AG09319 (cell line): ENCODE measurements around the gene DCTN4.

Experiments
- DNase-seq: peaks from one replicate; pipeline ENCODE4 v3.0.0-alpha.2; 2010; ENCODE audit warnings: low read depth; ENCODE audit errors: extremely low read depth
- TF ChIP-seq, protein P1 (sequence below): IDR thresholded peaks from 2 replicates; pipeline ENCODE4 v1.5.1; 2011; ENCODE audit warnings: low read depth, mild to moderate bottlenecking, inconsistent platforms, low read length, moderate library complexity

Gene DCTN4

DNA sequence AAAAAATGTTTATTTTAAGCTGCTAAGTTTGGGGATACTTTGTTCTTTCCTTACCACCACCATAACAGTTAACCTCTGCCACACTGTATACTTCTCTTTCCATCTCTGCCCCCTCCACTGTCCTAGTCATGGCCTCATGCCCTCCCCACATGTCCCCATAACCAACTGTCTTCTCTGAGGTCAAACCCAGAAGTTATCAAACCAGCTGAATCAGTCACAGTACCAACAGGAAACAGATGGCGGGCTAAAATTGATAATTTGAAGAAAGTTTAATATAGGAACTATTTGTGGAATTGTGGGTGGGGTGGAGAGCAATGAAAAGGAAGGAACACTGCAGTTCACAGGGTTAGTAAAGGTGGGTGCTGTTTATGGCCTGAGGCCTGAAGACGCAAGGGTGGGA is 5.7 kb upstream of the DCTN4 start:
- no peak for DNase-seq
- TF ChIP-seq, protein P1, sequence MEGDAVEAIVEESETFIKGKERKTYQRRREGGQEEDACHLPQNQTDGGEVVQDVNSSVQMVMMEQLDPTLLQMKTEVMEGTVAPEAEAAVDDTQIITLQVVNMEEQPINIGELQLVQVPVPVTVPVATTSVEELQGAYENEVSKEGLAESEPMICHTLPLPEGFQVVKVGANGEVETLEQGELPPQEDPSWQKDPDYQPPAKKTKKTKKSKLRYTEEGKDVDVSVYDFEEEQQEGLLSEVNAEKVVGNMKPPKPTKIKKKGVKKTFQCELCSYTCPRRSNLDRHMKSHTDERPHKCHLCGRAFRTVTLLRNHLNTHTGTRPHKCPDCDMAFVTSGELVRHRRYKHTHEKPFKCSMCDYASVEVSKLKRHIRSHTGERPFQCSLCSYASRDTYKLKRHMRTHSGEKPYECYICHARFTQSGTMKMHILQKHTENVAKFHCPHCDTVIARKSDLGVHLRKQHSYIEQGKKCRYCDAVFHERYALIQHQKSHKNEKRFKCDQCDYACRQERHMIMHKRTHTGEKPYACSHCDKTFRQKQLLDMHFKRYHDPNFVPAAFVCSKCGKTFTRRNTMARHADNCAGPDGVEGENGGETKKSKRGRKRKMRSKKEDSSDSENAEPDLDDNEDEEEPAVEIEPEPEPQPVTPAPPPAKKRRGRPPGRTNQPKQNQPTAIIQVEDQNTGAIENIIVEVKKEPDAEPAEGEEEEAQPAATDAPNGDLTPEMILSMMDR = no peak

DNA sequence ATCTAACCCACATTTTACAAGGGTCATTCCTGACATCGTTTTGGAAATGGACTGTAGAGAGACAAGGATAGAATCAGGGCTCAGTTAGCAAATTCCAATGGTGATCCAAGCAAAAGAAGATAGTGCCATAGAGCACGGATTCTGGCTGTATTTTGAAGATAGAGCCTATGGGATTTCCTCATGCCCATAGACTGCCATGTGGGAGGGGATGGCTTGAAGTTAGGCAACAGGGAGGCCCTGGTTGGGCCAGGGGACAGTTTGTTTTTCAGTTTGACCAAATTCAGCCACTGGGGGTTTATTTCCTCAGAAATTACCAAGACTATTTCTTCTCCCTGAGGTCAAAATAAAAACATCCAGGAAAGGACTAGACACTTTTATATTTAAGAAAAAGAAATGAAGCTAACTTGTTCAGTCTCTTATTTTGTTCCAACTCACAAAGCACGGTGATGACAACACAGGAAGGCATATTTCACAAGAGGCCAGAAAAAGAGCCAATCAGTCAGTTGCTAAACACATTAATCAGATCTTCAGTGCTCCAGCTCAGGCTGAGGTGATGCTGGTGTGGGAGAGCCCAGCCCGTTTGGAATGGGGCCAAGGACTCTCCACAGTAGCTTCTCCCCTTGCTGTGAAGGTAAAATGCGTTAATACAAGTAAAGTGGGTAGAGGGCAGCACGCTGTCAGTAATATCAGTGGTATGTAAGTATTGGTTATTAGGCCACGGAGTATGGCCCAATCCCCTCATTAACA is 4.4 kb upstream of the DCTN4 start:
- TF ChIP-seq, protein P1 = no peak
- DNase-seq = no peak

DNA sequence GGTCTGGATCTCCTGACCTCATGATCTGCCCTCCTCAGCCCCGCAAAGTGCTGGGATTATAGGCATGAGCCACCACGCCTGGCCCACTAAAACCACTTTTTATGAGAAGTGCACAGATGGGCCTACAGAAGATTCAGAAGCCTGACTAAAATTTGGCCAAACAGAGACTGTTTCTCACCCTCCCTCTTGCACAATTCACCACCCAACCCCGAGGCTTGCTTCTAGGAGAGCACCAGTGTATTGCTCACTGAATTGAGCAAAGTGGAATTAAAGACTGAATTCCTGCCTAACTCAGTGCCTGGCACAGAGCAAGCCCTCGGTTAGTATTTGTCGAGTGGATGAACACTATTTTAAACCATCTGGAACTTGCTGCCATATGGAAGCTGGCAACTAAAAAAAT is 3.4 kb upstream of the DCTN4 start:
- TF ChIP-seq, protein P1 = no peak
- DNase-seq = no peak

DNA sequence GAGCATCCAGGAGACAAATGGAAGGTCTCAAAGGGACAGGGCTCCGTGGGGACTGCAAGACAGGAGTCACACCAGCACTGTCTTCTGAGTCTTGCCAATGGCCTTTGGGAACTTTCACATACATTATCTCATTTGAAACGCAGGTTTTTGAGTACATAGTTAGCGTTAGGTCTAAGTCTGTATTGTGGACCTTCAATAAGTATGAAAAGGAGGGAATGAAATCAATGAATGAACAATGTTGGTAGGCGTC is 442 bp upstream of the DCTN4 start:
- TF ChIP-seq, protein P1 = no peak
- DNase-seq = no peak

DNA sequence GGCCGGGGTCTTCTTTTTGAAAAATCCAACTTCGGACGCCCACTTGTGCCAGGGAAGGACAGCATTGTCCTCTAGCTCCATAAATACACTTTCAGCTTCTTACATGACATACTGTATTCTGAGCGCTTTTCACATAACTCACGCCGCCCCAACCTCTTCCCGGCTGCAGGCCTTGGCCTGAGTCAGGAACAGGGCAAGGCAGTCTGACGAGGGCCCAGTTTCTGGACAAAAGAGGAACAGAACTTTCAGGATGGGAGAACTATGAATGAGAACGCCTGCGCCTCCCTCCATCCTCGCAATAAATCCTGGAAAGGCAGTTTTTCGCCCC is 650 bp downstream of the DCTN4 start:
- TF ChIP-seq, protein P1 = no peak
- DNase-seq = no peak

DNA sequence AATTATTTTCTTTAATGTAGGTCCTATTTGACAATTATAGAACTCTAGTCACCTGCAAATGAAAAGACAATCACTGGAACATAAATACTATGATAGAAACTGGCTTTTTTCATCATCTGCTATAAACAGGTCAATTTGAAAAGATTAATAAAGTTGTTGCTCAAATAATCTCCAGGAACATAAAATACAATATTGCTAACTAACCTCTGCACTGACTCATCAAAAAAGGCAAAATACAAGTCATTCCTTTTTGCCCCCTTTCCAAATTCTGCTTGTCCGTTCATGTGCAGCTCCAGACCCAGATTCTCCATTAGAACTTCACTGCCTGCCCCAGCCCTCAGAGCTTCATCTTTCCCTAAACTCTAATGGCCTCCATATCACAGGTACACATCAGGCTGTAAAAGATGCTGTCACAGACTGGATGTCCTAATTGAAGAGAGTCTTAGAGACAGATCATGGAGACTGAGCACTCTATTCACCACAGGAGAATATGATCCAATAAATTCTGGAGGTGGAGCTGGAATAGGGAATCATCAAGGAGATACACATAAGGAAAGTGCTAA is 1.6 kb downstream of the DCTN4 start:
- TF ChIP-seq, protein P1 = no peak
- DNase-seq = no peak

DNA sequence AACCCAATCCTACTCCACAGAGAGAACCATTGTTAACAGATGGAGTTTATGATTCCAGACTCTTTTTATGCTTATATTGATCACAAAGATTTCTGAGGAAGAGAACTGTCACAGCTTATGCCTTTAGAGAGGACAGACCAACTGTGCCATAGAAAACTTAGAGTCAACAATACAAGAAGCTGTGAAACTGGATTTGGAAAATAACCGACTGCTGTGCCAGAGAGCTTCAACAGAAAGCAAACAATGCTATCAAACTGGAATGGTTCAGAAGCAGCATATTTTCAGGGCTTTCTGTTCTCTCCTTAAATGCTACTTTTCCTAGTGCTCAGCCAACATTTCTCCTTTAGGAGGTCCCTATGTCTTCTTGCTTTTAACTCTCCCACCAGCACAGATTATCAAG is 5.0 kb downstream of the DCTN4 start:
- TF ChIP-seq, protein P1 = no peak
- DNase-seq = no peak
